GM19328 (cell line): ENCODE data around the gene MPC1.

Source experiments
- ATAC-seq: cut with Tn5 transposase; IDR thresholded peaks from one replicate; pipeline ENCODE4 v1.9.1; 2021; ENCODE audit warnings: mild to moderate bottlenecking, moderate library complexity; ENCODE audit not compliant: unreplicated experiment

MPC1 gene

DNA sequence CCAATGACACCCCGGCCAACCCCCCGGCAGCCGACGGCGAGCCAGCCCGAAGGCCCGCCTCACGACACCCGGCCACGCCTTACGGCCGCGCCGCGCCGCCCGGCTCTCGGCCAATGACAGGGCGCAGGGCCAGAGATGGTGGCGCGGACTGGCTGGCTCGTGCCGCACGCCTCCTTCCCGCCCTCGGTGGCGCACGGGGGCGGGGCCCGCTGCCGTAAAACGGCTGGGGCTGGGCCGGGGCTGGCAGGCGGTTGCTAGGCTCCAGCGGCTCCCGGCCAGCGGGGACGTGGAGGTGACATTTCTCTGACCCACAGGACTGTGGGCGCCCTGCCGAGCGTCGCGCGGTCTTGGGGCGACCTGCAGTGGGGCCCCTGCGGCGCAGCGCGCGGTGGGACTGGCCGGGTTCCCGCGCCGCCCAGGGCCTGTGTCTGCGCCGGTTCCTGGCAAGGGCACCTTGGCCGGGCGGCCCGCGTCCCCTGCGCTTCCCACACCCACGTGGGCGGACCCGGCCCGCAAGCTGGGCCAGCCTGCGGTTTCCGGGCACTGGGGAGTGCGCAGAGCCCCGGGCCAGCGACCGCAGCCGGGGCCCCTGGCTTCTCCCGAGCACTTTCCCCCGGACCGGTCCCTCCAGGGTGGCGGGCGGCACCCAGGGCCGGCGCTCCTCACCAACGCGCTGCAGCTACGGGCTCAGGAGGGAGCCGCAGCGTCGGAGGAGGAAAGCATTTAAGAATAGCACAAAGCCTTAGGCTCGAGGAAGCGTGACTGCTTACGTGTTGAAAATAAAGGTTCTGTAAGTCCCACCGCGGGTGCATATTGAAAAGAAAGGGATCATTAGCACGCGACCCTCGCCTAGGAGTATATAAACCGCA is at the start of gene MPC1:
Gene MPC1, minus strand, starts transcription at position 8 of the 869 bp plus-strand sequence. CDS start 64 bp downstream, outside the sequence.
- ATAC-seq = peak; percentile 91

DNA sequence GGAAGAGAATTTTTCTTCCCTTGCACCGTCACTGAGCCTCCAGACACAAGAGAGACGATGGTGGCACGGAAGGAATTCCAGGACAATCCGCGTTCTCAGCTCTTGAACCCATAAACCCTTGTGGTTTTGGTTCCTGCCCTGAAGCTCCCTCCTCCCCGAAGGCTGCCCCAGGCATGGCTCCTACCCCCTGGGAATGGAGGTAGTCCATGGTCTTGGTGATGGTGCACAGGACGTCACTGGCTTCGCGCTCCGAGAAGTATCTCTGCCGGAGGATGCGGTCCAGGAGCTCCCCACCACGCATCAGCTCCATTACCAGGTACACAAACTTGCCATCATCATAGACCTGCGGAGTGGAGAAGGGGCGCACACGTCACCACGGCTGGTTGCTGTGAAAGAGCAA is 47.5 kb upstream of the MPC1 start:
- ATAC-seq = no peak

DNA sequence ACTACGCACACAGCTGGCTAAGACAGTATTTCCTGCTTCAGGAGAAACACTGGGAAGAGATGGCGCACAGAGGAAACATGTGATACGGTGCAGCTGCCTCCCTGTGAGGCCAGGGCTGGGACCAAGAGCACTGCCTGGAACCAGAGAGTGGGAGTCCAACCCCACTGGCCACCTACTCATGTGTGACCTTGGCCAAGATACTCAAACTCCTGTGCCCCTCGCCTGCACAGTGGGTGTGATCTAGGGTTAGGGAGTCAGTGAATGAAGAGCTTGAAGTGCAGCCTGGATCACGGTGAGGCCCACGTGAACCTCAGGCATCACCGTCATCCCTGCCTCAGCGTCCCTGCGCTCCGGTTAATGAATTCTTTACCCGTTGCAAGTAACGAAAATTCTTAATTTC is 41.7 kb upstream of the MPC1 start:
- ATAC-seq = no peak

DNA sequence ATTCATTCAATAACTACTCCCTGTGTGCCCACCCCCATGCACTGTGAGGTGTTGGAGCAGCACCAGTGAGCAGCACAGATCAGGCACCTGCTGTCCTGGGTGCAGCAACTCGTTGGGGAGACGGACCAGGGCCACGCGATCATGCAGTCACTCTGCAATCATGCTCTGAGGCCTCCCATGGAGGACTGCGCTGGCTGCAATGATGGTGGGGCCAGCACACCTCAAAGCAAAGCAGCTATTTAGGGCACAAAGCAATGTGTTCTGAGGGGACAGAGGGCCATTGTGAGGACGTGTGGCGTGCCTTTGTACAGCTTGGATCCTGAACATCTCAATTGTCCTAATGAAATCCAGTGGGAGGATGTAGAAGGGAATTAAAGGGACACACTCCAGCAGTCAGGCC is 41.0 kb upstream of the MPC1 start:
- ATAC-seq = no peak

DNA sequence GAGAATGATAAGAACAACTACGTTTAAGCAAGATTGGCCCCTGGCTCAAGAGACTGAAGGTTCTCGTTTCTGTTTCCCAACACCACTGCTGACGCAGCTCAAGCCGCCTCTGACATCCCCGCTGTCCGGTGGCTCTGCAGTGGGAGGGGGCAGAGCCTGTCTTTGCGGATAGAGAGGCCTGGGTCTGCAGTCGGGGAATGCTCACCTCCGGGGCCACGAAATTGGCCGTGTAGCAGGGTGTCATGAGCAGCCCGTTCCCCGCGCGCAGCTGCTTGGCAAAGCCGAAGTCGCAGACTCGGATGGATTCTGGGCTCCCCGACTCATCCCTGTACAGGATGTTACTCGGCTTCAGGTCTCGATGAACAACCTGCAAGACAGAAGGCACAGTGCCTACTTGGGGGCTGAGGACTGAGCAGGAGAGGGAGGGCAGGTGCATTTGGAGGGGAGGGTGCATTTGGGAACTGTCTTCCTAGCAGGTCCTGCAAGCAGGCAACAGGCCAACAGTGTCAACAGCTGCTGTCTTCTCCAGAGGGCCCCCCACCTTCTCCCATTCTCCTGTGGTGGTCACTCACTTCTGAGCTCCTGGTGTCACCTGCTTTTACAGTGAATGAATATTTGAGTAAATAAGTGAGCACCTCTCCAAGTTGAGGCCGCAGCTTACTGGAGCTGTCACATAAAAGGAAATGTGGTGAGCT is 40.5 kb upstream of the MPC1 start:
- no peak for ATAC-seq

DNA sequence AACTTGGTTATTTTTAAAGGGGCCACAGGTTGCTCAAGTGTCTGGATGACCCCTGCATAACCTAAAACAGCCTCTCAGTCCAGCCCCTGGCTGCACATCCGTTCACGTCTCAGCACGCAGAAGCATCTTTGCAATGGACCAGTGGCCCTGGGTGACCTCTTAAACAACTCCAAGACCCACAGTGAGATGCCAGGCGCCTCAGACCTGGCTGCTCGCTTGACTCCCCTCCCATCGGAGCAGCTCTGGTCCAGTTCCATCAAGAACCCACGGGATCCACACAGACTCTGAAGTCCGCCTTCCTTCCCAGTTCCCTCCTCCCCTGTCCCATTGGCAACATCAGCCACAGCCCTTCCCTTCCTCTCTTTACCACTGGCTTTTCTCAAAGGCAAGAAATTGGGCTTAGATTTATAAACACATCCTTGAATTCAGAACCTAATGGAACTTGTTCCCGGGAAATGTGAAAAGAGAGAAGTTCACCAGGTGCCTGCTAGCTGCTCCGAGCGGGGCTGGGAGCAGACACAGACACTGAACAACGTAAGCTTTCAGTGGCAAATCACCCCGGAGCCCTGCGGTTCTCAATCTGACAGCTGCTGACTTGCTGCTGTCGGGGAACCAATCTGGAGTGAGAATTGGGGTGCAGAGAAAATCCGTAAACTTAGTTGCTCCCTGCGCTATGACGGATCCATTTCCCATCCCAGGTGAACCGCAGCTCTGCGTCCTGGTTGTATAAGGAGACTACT is 39.6 kb upstream of the MPC1 start:
- ATAC-seq = no peak

DNA sequence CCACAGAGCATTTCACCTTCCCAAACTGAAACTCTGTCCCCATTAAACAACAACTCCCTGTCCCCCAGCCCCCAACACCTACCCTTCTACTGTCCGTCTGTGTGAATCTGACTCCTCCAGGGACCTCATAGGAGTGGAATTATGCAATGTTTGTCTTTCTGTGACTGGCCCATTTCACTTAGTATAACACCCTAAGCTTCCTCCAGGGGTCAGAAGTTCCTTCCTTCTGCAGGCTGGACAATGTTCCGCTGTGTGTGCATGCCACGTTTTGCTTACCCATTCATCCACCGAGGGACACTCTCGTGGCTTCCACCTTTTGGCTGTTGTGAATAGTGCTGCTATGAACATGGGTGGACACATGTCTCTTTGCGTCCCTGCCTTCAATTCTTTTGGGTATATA is 37.6 kb upstream of the MPC1 start:
- ATAC-seq = no peak

DNA sequence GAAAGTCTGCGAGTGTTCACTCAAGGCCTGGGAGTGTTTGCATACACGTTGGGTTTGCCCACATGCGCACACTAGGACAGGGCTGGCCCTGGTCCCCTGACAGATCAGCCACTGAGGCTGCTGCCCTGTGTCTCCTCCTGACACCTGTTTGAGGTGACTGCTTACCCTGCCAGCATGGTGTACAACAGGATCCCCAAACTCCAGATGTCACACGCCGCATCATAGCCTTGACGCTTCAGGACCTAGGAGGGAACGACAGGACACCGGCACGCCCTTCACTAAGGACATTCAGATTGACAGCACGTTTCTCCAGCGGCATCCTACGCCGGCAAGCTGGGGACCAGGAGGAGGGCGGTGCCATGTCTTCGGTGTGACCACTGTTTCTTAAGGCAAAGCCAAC is 37.0 kb upstream of the MPC1 start:
- peak; percentile 5 for ATAC-seq

DNA sequence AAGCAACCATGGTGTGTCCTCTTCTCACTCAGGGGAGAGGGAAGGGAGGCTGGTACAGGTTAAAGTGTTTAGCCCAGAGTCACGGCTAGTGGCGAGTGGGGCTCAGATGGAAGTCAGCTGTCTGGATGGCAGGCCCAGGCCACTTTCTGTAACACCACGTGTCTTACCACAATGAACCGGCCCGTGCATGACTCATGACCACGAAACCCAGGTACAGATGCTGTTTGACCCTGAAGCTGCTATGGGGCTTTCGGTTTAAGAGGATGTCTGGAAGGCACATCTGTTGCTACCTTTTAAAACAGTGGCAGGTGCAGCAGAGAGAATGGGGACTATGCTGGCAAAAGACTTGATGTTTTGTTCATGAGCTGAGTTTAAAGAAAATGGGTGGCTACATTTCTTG is 36.5 kb upstream of the MPC1 start:
- peak; percentile 86 for ATAC-seq

DNA sequence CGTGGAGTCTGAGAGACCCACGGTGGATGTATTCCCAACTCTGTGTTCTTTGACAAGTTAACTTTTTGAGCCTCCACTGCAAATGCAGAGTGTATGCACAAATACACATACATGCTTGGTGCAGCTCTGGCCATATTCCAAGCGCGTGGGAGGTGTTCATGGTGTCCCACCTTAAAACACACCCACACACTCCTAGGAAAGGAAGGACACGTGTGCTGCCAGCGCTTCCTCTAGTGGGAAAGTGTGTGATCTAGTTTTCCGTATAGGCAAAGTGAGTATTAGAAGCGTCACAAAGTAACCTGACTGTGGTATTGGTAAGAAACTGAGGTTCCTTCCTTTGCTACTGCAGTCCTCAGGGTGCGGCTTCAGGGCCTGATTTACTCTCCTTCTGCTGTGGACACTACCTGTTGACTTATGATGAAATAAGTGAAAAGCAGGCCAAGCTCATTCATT is 36.0 kb upstream of the MPC1 start:
- ATAC-seq = no peak

DNA sequence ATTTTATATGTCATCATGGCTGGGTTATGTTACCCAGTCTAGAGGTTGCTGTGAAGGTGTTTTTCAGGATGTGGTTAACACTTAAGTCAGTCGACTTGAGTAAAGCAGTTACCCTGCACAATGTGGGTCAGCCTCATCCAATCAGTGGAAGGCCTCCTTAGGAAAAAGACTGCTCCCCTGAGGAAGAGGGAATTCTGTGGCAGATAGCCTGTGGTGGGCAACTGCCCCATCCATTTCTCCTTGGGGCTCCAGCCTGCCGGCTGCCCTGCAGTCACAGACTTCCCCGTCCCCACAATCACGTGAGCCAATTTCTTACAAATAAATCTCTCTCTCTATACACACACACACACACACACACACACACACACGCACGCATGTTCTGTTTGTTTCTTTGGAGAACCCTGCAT is 34.5 kb upstream of the MPC1 start:
- ATAC-seq = no peak

DNA sequence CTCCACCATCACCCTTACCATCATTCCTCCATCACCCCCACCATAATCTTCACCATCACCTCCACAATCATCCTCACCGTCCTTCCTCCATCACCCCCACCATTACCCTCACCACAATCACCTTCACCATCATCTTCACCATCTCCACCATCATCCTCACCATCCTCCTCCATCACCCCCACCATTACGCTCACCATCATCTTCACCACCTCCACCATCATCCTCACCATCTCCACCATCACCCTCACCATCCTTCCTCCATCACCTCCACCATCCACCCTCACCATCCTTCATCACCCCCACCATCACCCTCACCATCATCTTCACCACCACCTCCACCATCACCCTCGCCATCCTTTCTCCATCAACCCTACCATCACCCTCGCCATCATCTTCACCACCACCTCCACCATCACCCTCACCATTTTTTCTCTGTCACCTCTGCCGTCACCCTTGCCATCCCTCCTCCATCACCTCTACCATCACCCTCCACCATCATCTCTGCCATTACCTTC is 33.1 kb upstream of the MPC1 start:
- no peak for ATAC-seq

DNA sequence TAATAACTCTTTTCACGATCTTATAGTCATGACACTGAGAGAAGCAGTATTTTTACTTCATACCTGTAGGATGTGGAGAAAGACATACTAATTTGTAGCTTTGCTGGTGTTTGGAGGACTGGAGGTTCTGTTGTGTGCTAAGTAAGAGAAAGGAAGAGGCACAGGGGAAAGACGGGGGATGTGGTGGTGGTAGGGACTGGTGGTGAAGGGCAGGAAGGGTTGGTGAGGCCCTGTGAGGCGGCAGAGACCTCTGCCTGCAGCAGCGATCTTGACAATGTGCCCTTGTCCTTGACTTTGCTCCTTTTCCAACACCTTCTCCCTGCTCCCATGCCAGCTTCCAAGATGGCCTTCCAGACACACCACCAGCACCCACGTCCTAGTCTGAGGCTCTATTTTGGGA is 32.6 kb upstream of the MPC1 start:
- no peak for ATAC-seq

DNA sequence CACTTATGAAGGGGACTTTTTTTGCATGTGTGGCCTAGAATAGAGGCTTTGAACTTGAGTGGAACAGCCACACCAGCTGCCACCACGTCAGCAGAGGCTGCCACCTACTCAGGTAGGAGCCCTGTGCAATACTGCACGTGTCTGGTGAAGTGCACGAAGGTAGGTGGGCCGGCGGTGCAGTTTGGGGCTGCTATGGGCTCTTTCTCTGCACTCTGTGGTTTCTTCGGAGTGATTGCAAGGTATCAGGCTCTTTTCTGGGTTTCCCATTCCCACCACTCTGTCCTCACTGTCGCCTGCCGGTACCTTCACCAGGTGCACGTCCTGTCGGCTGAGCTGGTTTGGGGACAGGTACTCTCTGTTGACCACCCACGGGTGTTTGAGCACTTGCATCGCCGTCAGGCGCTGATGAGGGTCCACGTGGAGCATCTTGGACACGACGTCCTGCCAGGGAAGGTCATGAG is 30.8 kb upstream of the MPC1 start:
- ATAC-seq = no peak

DNA sequence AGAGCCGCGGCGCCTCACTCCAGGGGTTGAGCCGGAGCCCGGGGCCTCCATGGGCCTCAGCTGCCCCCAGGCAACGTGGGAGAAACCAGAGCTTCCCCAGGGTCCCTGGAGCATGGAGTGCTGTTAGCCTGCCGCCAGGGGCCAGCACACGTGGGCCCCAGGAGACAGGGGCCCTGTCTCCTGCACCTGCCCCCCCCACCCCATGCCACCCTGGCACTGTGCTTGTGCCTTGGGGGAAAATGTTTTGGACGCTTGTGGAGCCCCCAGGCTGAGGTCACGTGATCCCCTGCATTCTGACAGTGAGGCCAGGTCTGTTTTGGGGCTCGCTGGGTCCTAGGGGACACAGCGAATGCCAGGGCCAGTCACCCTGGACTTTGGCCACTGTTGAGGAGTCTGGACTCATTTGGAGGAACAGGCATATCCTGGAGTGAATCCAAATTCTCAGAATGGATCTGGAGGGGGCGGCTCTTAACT is 30.2 kb upstream of the MPC1 start:
- ATAC-seq = no peak

DNA sequence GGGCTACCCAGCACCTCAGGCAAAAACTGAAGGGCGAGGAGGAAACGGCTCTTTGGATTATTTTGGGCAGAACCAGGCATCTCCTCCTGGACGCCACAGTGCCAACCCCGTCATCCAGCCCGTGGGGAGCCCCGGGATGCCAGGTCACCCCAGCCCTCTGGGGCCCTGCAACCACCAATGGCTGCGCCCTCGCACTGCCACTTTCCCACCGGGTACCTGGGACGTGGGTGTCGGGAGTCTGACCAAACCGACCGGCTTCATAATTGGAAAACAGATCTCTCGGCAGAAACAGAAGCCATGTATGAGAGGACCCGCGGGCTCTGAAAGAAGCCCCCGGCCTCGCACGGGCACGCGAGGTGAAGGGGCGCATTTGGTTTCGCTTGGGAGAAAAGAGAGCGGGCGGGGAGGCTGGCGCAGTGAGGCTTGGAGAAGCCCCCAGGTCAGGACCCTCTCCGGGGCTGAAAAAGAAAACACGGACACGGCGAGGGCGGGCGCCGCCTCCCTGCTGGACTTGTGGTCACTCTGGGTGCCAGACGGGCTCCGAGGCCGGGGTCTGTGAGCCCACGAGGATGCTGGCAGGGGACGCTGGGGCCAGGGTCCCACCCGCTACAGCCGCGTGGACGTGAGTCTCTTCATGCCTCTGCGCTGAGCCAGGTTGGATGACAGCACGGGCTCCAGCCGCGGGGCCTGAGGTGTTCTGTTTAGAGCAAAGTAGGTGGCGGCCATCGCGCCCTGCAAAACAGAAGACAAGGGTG is 29.6 kb upstream of the MPC1 start:
- no peak for ATAC-seq

DNA sequence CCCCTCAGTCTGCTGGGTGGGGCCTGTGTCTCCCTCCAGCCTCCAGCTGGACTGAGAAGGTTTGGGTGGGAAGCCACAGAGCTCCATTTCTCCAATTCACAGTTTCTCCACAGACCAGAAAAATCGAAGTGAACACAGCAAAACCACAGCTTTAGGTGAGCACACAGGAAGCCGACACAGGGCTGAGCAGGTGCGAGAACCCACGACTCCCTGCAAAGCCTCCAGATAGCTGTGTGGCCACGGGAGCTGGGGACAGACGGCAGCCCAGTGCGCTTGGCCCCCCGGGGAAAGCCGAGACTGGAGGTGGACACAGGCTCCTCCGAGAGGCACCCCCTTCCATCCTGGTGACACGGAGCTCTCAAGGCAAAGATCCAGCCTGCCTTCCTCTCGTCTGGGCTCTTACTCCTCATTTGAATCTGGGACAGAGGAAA is 29.0 kb upstream of the MPC1 start:
- no peak for ATAC-seq

DNA sequence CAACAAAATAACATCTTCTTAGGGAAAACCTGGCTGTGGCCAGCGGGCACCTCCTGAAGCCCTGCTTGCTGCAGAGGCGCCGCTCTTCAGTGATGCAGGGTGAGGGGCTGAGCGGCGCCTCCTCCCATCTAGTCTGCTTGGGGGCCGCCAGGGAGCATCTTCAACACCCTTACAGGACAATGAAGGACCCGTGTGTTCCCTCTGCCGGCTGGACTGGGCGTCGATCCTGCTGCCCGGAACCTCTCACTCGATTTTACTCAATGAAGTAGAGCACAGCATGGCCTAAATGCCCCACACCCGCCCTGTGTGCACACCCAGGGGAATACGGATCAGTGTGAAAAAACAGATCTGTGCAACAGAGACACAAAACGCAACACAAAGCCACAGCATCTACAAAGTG is 28.5 kb upstream of the MPC1 start:
- ATAC-seq = no peak

DNA sequence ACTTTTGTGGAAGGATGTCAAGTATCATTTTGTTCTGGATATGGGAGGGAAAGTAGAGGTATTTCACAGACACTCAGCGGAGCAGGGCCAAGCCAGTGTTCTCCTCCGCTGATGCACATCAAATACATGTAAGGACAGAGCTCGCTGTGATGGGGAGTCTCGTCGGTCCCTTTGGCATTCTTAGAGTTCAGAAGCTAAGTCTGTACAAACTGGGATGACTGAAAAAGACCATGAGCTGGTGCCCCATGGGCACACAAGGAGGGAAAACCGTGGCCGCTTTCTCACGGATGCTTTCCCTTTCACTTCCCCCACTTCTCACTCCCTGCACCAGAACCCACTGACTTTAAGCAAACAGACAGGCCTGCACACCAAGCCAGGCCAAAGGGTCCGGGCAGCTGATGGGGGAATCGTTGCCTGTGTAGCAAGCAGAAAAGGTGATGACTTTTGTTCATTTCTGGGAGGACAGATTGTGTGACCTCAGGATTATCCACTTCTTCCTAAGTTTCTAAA is 27.7 kb upstream of the MPC1 start:
- no peak for ATAC-seq
